GM21723 (cell line): ENCODE measurements around the gene ZIC4.

ENCODE experiments used
- ATAC-seq: cut with Tn5 transposase; IDR thresholded peaks from one replicate; pipeline ENCODE4 v1.9.1; 2021; ENCODE audit warnings: mild to moderate bottlenecking, moderate library complexity; ENCODE audit not compliant: unreplicated experiment

Gene ZIC4

DNA sequence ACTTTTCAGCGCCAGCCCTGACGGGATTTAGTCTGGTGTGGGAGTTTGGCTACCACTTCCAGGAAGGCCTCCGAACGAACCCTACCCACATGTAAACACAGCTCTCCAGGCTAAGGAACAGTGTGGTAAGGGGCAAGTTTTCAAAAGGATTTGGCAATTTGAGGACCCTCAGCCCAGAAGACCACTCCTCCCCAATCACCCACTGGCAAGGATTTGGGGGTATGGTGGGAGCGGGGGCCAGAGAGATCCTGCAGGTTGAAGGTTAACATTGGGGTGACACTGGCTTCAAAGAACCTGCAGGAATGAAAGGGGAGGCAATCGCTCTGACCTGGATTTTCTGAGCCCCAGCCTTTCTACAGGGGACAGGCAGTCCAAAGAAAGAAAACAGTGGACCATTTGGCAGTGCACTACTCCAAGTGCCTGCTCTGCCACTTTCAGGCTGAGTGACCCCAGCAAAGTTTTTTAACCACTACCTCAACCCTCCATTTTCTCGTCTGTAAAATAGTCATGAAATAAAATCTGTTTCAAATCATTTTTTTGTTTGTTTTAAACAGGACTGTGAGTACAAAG lies 34.5 kb downstream of the ZIC4 start:
- ATAC-seq, result no peak

DNA sequence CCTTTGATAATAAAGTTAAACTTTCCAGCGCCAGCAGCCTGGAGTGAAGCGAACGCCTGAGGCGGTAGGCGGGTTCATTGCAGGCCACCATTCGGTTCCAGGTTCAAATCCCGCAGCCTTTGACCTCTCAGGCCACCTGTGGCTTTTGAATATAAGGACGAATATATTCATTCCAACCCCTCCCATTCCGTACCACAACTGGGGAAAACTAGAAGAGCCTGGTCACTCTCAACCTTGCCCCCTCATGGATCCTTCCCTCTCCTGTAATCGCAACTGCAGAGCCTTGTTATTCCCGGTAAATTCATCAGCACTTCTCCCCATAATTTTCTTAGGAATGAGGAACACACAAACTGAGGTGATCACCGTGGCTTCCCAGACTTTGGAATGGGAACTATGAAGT lies 35.2 kb downstream of the ZIC4 start:
- ATAC-seq, result no peak

DNA sequence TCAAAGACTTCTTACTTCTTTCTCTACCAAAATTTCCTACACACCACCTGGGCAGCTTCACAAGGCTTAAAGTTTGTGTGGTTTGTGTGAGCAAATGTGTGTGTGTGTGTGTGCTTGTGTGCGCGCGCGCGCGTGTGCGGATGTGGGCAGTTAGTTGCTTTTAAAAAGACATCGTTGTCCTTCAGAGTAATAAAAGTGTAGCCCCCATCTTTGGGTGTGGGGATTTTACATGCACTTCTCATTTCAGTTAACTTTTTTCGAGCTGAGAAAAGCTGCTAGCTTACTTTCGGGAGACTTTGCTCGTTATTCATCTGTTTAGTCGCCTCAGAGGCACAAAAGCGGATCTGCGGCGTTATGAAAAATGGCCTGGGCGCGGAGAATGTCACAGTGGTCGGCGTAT lies 36.0 kb downstream of the ZIC4 start:
- no peak for ATAC-seq

DNA sequence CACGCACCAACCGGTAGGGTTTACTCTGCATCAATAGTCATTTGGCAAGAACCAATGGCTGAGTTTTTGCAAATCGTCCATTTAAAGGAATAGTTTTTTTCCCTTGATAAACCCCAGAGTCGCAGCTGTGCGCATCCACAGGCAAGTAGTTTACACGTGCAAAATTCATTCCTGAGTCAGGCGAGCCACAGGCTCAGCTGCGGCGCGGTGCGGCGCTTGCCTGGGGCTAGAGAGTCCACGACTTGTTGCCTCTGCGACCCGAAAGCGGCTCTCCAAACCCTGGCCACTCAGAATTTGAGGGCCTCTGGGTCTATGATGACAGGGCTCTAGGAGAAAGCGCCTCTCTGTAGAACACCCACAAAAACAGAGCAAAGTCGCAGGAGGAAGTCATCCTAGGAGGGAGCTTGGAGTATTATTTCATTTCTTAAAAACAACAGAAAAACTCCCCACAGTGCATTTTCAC lies 36.7 kb downstream of the ZIC4 start:
- no peak for ATAC-seq

DNA sequence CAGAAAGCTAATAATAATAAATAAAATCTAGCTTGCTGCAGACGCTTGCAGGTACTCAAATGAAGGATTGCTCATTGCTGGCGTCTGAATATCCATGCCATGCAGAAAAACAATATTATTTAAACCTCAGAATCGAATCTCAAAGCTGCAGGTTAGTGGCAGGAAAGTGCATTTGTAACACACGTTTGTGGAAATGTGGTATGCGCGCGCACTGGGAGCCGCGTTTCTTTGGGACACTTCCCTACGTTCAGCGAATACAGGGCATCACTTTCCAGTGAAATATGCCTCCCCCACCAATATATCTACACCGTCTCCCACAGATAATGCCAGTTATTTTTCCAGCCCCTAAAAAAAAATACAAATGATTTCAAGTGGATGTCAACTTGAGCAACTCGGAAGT lies 37.1 kb downstream of the ZIC4 start:
- ATAC-seq, result no peak

DNA sequence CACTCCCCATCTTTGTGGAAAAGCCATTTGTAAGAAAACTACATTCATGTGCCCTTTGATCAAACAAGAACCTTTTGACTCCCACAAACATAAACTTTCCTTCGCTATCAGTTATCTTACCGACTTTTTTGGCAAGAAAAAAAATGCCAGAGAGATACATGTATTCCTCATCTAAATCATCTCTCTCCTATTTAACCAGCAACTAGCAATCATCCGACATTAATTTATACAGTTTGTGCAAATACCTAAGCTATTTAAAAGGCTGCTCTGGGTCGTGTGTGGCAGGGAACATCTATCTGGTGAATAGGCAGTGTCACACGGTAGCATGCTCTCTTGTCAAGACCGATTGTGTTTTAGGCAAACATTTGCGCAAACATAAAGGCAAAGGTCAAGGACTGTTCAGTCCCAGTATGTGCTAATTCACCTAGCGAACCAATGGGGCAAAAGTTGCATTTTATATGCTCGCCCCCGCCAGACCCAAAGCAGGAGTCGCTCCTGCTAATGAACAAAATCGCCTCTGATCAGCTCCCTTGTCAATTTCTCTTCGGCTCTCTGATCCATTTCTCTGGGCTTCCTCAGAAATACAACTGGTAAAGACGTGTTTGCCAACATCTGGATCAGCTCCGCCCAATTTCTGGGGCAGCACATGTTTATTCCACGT lies 37.7 kb downstream of the ZIC4 start:
- ATAC-seq, result no peak

DNA sequence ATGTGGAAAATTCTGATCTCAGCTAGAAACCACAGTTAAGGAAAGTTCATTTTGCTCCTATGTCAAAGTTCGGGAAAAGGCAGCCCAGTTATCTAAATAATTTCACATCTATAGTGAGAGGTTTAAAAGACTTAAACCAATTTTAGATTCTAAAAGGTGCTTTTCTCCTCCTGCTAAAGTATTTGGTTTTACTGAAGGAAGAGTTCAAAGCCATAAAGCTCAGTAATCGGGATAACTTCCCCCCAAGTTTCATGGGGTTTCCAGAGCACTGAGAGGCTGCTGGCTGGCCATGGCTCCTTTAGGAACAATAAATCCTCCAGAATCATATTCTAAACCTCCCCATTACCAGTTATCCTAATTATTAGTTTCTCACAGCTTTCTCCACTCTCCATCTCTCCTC lies 38.2 kb downstream of the ZIC4 start:
- ATAC-seq, result no peak

DNA sequence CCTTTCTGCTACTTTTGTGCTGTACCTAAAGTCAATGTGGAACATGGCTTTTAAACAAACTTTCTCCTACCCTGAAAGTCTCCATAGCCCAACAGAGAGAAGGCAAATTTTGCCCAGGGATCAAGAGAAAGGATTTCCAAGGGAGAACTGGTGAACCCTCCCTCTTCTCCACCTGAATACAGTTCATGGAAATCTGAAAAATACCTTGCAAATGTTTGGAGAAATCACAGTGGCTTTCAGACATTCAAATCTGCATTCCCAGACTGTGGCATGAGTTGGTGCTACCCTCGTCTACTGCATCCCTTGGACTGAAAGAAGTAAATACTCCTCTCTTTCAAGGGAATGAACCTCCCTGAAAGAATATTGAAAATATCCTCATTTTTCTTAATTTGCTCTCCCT lies 38.7 kb downstream of the ZIC4 start:
- no peak for ATAC-seq

DNA sequence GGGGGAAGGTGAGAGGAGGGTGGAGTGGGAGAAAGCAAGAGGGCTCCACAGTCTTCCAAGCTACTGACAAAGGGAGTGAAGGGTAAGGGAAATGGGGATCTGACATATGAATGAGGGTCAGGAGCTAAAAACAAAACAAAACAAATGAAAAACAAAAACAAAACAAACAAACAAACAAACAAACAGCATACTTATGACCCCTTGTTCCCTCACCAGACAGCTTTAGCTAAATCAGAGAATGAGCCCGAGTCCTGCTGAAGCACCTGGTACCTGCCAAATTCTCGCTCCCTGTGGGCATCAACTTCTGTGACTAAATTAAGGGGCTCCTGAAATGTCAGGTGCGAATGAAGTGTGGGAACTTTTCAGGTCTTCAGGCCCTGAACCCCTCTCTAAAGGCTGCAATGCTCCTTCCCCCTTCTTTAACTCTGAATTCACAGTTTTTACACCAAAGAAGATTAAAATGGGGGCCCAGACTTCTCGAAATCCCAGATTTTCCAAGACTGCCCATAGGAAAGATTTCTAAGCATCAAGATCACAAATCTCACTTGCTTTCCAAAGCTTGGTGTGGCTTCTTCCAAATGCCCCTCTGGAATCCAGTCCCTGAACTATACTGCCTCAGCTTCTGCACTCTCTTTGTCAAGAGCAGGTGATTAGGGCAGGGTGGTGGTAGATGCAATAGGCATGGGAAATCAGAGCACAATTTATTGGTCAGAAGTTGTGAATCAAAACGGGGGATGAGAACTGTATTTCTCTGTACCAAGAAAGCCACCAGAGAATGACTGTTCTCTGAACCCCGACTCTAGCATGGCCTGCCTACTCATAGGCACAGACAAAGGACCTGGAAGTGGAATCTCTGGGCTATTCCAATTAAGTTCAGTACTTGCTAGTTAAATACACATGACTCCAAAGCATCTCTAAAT lies 40.9 kb downstream of the ZIC4 start:
- ATAC-seq, result no peak

DNA sequence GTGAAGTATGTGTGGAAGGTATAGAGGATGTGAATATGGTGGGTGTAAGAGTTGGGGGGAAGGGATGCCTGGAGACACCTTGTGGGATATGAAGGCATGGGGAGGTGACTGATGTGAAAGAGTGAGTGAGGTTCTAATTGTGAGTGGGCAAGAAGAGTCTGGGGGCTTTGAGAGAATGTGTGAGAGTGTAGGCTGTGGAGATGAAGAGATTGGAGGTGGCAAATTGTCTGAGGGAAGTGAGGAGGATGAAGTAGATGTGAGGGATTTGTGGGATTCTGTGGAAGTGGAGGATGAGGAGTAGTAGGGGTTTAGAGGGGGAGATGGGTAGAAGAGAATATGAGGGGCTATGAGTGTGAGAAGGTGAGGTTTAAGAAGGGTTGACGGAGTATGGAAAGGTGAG lies 41.6 kb downstream of the ZIC4 start:
- ATAC-seq, result no peak

DNA sequence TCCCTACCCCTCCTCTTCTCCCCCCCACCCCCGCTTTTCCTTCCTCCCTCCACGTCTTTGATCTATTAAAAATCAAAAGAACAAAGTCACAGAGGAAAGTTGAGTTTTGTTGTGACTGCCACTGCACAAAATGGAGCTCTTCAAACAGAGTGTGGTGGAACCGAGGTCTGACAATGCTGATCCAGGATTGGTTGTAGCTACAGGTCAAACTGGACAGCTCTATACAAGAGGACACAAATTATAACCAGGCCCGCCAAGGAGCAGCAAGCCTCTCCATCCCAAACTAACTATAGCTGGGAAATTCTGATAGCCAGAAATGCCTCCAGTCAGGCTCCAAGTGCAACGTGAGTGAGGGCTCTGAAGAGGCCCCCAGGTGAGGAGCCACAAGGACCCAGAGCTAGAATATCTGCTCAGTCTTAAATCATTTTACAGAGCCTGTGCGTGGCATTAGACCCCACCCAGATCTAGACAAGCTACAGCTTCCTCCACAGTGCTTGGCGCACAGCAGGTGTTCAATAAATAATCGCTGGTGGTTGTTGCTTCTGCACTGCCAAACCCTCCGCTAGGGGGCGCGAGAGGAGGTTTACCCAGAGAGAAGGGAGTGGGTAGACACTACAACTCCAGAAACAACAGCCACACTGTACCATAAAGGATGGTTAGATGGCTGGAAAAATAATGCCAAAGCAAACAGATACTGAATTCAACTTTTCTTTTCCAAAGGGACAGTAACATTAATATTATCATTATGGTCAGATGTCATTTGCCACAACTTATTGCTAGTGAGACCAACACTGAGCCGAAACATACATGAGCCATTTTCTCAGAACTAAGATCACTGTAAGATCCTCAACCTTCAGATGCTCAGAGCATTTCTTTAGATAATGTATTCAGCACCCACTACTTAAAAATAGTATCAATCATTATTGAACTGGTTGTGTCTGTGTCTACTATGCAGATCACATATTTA lies 44.6 kb downstream of the ZIC4 start:
- peak; percentile 77 for ATAC-seq

DNA sequence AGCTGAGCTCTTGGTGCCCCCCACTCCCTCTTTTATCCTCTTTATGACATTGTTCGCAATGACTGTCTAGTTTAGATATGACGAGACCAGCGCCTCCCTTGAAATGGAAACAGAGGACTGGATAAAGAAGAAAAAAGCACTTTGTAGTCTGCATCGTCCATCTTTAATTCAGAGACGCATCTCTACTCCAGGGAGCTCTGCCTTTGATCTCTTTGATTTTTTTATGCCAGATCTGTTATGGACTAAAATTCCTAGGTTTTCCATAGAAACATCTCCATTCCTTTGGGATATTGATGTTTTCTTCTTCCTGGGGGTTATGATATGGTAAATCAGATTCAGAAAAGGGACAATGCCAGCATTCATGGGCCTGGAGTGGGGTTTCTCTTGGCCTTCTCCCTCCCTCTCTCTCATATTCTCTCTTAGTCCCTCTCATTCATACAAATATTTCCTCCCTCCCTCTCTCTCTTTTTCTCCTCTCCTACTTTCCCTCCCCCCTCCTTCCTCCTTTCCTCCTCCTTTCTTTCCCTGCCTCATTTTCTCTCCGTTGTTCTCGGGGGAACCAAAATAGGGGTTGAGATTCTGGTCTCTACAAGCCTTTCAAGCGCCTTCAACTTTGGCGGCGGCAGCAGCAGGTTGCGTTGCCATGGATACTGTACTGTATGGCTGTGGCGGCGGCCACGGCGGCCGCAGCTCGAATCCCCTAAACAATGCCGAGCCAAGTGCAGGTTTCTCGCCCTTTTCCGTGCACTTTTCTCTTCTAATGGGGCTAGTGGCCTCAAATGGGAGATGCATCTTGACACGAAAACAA lies 45.5 kb downstream of the ZIC4 start:
- no peak for ATAC-seq

DNA sequence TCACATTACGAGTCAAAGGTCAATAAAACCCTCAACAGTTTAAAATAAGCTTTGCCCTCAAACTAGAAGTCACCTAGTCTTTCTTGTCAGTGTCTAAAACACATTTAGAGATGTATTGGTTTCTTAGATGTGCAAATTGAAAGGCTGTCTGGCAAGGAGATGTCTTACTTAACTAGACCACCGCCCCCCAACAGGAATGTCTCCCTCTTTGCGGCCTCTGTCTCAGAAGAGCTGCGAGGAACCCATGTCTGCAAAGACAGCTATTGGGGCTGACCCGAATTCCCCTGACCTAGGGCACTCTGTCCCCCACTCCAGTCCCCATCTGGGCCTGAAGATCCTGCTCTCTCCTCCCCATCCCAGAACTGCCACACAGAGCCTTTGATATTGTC lies 46.3 kb downstream of the ZIC4 start:
- no peak for ATAC-seq

DNA sequence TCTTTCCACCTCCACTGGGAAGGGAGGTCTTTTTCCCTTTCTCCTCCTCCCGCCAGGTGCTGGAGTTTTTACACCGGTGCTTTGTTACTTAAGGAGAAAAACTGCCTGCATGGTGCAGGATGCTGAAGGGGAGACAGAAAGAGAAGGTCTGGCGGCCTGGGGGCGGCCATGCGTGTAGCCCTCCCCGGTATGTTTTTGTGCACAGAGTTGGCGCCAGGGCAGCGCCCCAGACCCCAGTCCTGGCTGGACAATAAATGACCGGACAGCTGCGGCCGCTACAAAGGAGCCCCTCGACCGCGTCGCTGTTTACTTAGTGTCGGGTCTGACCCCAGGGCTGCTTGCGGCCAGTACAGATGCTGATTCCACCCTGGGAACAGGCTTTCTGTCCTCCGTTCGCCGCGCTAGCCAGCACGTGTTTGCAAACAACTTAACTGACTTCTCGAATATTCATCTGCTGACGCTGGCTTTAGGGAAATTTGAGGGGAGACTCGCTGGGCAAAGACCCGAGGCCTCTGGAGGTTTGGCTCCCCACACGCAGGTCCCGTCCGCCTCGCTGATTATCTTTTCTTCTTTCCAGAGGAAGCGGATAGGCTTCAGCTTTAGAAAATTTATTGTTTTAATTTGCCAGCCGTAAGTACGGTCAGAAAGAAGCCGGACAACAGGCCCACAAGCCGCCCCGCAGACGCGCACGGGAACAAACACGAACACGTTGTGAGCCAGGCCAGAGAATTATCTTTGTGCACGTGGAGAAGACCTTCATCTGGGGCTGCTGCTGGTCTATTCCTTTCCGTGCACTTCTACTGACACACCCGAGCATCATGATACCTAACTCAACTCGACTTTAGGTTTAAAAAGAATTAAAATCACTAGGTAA lies 46.9 kb downstream of the ZIC4 start:
- ATAC-seq, result no peak

DNA sequence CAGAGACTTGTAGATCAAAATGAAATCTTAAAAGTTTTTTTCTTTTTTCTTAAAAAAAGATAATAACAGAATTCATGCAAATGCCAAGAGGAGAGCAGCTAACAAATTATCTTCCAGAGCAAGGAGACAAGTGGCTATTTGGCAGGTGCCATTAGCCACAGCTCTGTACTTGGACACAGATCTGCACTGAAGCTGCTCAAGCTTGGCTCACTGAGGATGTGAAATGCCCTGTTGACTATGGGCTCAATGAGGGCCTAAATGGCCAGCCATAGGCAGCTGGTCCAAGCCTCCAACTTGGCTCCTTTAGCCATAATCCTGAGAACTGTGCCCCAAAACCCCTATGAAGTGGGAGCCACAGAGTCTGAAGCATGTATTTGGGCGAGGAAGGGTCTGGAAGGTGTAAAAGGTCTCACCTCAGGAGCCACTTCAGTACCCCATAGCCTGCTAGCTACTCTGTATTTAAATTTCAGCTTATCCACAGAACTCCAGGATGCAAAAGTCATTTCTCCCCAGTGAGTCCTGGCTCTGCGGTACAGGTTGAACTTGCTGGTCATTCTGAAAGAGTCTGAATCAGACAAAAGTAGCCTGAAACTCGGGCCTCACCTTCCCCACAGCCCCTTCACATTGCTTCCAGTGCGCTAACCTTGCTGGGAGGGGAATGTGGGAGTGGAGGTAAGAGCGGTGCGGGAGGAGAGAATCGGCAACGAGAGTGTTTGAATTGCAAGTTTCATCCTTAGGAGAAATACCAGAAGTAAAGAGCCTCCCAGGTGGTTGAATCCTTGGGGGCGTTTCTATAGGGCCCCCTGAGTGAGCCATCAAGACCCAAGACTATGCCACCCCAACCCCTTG lies 48.0 kb downstream of the ZIC4 start:
- no peak for ATAC-seq

DNA sequence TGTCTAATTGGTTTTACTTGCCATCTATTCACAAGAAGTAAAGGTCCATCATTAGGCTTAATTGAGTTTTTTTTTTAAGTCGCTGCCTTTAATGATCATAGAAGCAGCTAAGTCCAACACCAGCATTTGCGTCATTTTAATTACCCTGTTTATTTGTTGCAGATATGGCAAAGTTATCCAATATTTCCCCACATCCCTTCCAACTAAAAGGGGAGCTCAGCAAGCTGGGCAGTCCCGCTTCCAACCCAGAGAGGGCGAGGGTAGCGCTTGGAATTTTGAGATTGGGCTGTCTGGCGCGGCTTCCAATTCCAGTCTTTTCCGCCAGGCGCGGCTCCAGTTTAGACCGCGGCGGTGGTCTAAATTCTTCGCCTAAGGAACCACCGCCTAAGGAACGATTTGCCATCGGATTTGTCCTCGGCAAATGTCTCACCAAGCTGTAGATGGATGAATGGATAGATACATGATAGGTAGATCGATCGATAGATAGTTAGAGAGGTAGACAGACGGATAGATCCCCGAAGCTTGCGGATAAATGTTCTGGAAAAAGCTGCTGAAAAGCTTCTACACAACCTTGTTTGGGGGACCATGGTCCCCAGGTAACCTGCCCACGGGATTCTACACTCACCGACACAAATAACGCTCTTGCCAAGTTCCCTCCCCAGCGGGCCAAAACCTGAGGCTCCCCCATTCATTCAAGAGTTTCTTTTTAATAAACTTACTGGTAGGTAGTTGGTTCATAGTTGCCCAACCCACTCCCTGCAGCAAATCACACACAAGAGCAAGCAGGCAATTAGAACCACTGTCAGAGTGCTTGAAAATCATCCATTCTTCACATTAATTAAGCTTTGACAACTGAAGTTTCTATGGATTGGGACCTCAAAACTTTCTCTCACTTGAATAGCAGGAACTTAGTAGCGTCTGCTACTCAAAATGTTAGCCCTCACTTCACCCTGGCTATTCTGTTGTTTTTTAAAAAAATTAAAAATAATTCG lies 49.1 kb downstream of the ZIC4 start:
- no peak for ATAC-seq
